GM18508 (cell line): ENCODE data around the gene KRT32.

Experiments used
- ATAC-seq: cut with Tn5 transposase; IDR thresholded peaks from one replicate; pipeline ENCODE4 v1.9.1; 2021; ENCODE audit warnings: moderate number of reproducible peaks; ENCODE audit not compliant: insufficient read depth, unreplicated experiment

The KRT32 gene

GRCh38 chr17:41411072-41411840 is 55.9 kb downstream of the KRT32 start:
- no peak for ATAC-seq
